Measurements from ENCODE around the gene EFHC1. TPM values are rescaled to one million over a fixed set of nuclear protein-coding genes. Genes with fewer than 3 reads are reported as not detected.

EFHC1 gene
- total RNA-seq, 1 experiment from 2014 or later, result 44.0 TPM

- no peak for DNase-seq
- Histone ChIP-seq H3K27me3 (ENCODE audit: low read length) (no peaks in the 10 kb centered on the region), H3K4me3 (ENCODE audit: low read length) (no peak overlapping the region), H3K4me1 (ENCODE audit: low read length) (peaks cover 4% of the 10 kb centered on the region), H3K36me3 (ENCODE audit: insufficient read depth, low read length) (no peaks in the 10 kb centered on the region), H3K79me2 (ENCODE audit: low read length) (no peaks in the 10 kb centered on the region), H3K27ac (ENCODE audit: low read length) (no peak overlapping the region), H3K4me2 (ENCODE audit: low read depth, low read length, poor library complexity, severe bottlenecking) (no peak overlapping the region), H3K9ac (ENCODE audit: low read length) (no peak overlapping the region), H2AFZ (ENCODE audit: low read length) (no peak overlapping the region), H4K20me1 (ENCODE audit: insufficient read depth, low read depth, low read length) (no peaks in the 10 kb centered on the region), H3K9me2 (replicated peaks; ENCODE audit: insufficient read depth, low read length) (no peaks in the 10 kb centered on the region), H3K9me3 (ENCODE audit: low read length) (no peaks in the 10 kb centered on the region)
These were observed 16.5 kb upstream of the EFHC1 start for GRCh38 chr6:52403627-52404026.

- H3K9me3 ChIP-seq (ENCODE audit: low read length), result no peaks in the 10 kb centered on the region
- no peaks in the 10 kb centered on the region for H3K27me3 ChIP-seq (ENCODE audit: low read length)
- H4K20me1 ChIP-seq (ENCODE audit: insufficient read depth, low read depth, low read length), result no peaks in the 10 kb centered on the region
- H2AFZ ChIP-seq (ENCODE audit: low read length), result no peak overlapping the region
- no peaks in the 10 kb centered on the region for H3K4me1 ChIP-seq (ENCODE audit: low read length)
- no peak overlapping the region for H3K4me3 ChIP-seq (ENCODE audit: low read length)
- H3K9me2 ChIP-seq (replicated peaks; ENCODE audit: insufficient read depth, low read length), result no peaks in the 10 kb centered on the region
- DNase-seq, result no peak
- no peaks in the 10 kb centered on the region for H3K79me2 ChIP-seq (ENCODE audit: low read length)
- no peak overlapping the region for H3K27ac ChIP-seq (ENCODE audit: low read length)
- no peak overlapping the region for H3K9ac ChIP-seq (ENCODE audit: low read length)
- H3K36me3 ChIP-seq (ENCODE audit: insufficient read depth, low read length), result no peaks in the 10 kb centered on the region
- H3K4me2 ChIP-seq (ENCODE audit: low read depth, low read length, poor library complexity, severe bottlenecking), result no peak overlapping the region
These were observed 14.9 kb upstream of the EFHC1 start for GRCh38 chr6:52405243-52405642.

- H2AFZ ChIP-seq (ENCODE audit: low read length), result no peak overlapping the region
- H3K4me1 ChIP-seq (ENCODE audit: low read length), result no peaks in the 10 kb centered on the region
- no peaks in the 10 kb centered on the region for H3K9me2 ChIP-seq (replicated peaks; ENCODE audit: insufficient read depth, low read length)
- no peaks in the 10 kb centered on the region for H3K9me3 ChIP-seq (ENCODE audit: low read length)
- H3K27ac ChIP-seq (ENCODE audit: low read length), result no peak overlapping the region
- DNase-seq, result peak; percentile 84
- H3K4me3 ChIP-seq (ENCODE audit: low read length), result no peak overlapping the region
- no peaks in the 10 kb centered on the region for H3K27me3 ChIP-seq (ENCODE audit: low read length)
- H3K79me2 ChIP-seq (ENCODE audit: low read length), result no peaks in the 10 kb centered on the region
- no peak overlapping the region for H3K4me2 ChIP-seq (ENCODE audit: low read depth, low read length, poor library complexity, severe bottlenecking)
- H3K9ac ChIP-seq (ENCODE audit: low read length), result no peak overlapping the region
- no peaks in the 10 kb centered on the region for H4K20me1 ChIP-seq (ENCODE audit: insufficient read depth, low read depth, low read length)
- no peaks in the 10 kb centered on the region for H3K36me3 ChIP-seq (ENCODE audit: insufficient read depth, low read length)
These were observed 12.7 kb upstream of the EFHC1 start for GRCh38 chr6:52407467-52407866.

GRCh38 chr6:52409499-52409898 lies 10.6 kb upstream of the EFHC1 start:
- no peaks in the 10 kb centered on the region for H3K79me2 ChIP-seq (ENCODE audit: low read length)
- no peaks in the 10 kb centered on the region for H3K4me1 ChIP-seq (ENCODE audit: low read length)
- H3K9ac ChIP-seq (ENCODE audit: low read length), result no peak overlapping the region
- no peaks in the 10 kb centered on the region for H3K9me2 ChIP-seq (replicated peaks; ENCODE audit: insufficient read depth, low read length)
- no peaks in the 10 kb centered on the region for H3K27me3 ChIP-seq (ENCODE audit: low read length)
- no peaks in the 10 kb centered on the region for H3K9me3 ChIP-seq (ENCODE audit: low read length)
- H2AFZ ChIP-seq (ENCODE audit: low read length), result no peak overlapping the region
- no peak overlapping the region for H3K4me3 ChIP-seq (ENCODE audit: low read length)
- no peak overlapping the region for H3K27ac ChIP-seq (ENCODE audit: low read length)
- H3K4me2 ChIP-seq (ENCODE audit: low read depth, low read length, poor library complexity, severe bottlenecking), result no peak overlapping the region
- no peaks in the 10 kb centered on the region for H4K20me1 ChIP-seq (ENCODE audit: insufficient read depth, low read depth, low read length)
- H3K36me3 ChIP-seq (ENCODE audit: insufficient read depth, low read length), result no peaks in the 10 kb centered on the region
- no peak for DNase-seq

GRCh38 chr6:52410979-52411378 lies 9.2 kb upstream of the EFHC1 start:
- no peaks in the 10 kb centered on the region for H3K79me2 ChIP-seq (ENCODE audit: low read length)
- no peaks in the 10 kb centered on the region for H3K9me2 ChIP-seq (replicated peaks; ENCODE audit: insufficient read depth, low read length)
- no peak overlapping the region for H3K27ac ChIP-seq (ENCODE audit: low read length)
- no peak overlapping the region for H3K4me2 ChIP-seq (ENCODE audit: low read depth, low read length, poor library complexity, severe bottlenecking)
- no peak overlapping the region for H3K4me3 ChIP-seq (ENCODE audit: low read length)
- DNase-seq, result no peak
- H4K20me1 ChIP-seq (ENCODE audit: insufficient read depth, low read depth, low read length), result no peaks in the 10 kb centered on the region
- no peak overlapping the region for H3K9ac ChIP-seq (ENCODE audit: low read length)
- H3K4me1 ChIP-seq (ENCODE audit: low read length), result peaks cover 6% of the 10 kb centered on the region
- no peaks in the 10 kb centered on the region for H3K9me3 ChIP-seq (ENCODE audit: low read length)
- H3K27me3 ChIP-seq (ENCODE audit: low read length), result no peaks in the 10 kb centered on the region
- no peaks in the 10 kb centered on the region for H3K36me3 ChIP-seq (ENCODE audit: insufficient read depth, low read length)
- H2AFZ ChIP-seq (ENCODE audit: low read length), result no peak overlapping the region

GRCh38 chr6:52411911-52412310 lies 8.2 kb upstream of the EFHC1 start:
- H3K9me3 ChIP-seq (ENCODE audit: low read length), result no peaks in the 10 kb centered on the region
- H4K20me1 ChIP-seq (ENCODE audit: insufficient read depth, low read depth, low read length), result no peaks in the 10 kb centered on the region
- H3K27me3 ChIP-seq (ENCODE audit: low read length), result no peaks in the 10 kb centered on the region
- H3K36me3 ChIP-seq (ENCODE audit: insufficient read depth, low read length), result no peaks in the 10 kb centered on the region
- no peak overlapping the region for H3K9ac ChIP-seq (ENCODE audit: low read length)
- DNase-seq, result no peak
- no peak overlapping the region for H3K27ac ChIP-seq (ENCODE audit: low read length)
- peaks cover 10% of the 10 kb centered on the region for H3K4me1 ChIP-seq (ENCODE audit: low read length)
- H2AFZ ChIP-seq (ENCODE audit: low read length), result no peak overlapping the region
- H3K4me2 ChIP-seq (ENCODE audit: low read depth, low read length, poor library complexity, severe bottlenecking), result no peak overlapping the region
- H3K79me2 ChIP-seq (ENCODE audit: low read length), result no peaks in the 10 kb centered on the region
- H3K9me2 ChIP-seq (replicated peaks; ENCODE audit: insufficient read depth, low read length), result no peaks in the 10 kb centered on the region
- H3K4me3 ChIP-seq (ENCODE audit: low read length), result no peak overlapping the region

- H3K9ac ChIP-seq (ENCODE audit: low read length), result peak overlapping the region; percentile 21; the same call in 1 of the 2 replicates
- H3K4me3 ChIP-seq (ENCODE audit: low read length), result no peak overlapping the region
- no peaks in the 10 kb centered on the region for H3K9me3 ChIP-seq (ENCODE audit: low read length)
- no peaks in the 10 kb centered on the region for H3K36me3 ChIP-seq (ENCODE audit: insufficient read depth, low read length)
- H3K9me2 ChIP-seq (replicated peaks; ENCODE audit: insufficient read depth, low read length), result no peaks in the 10 kb centered on the region
- no peak overlapping the region for H2AFZ ChIP-seq (ENCODE audit: low read length)
- H3K27ac ChIP-seq (ENCODE audit: low read length), result no peak overlapping the region
- peaks cover 17% of the 10 kb centered on the region for H3K4me1 ChIP-seq (ENCODE audit: low read length)
- no peak for DNase-seq
- H3K79me2 ChIP-seq (ENCODE audit: low read length), result no peaks in the 10 kb centered on the region
- no peaks in the 10 kb centered on the region for H4K20me1 ChIP-seq (ENCODE audit: insufficient read depth, low read depth, low read length)
- H3K27me3 ChIP-seq (ENCODE audit: low read length), result no peaks in the 10 kb centered on the region
- H3K4me2 ChIP-seq (ENCODE audit: low read depth, low read length, poor library complexity, severe bottlenecking), result no peak overlapping the region
These were observed 4.8 kb upstream of the EFHC1 start for GRCh38 chr6:52415333-52415732.

GRCh38 chr6:52415917-52416628 lies 4.1 kb upstream of the EFHC1 start:
- no peak for DNase-seq
- no peak overlapping the region for H3K27ac ChIP-seq (ENCODE audit: low read length)
- no peaks in the 10 kb centered on the region for H3K9me2 ChIP-seq (replicated peaks; ENCODE audit: insufficient read depth, low read length)
- no peak overlapping the region for H3K9ac ChIP-seq (ENCODE audit: low read length)
- peaks cover 22% of the 10 kb centered on the region for H3K4me1 ChIP-seq (ENCODE audit: low read length)
- no peak overlapping the region for H3K4me2 ChIP-seq (ENCODE audit: low read depth, low read length, poor library complexity, severe bottlenecking)
- H3K4me3 ChIP-seq (ENCODE audit: low read length), result no peak overlapping the region
- H4K20me1 ChIP-seq (ENCODE audit: insufficient read depth, low read depth, low read length), result no peaks in the 10 kb centered on the region
- no peaks in the 10 kb centered on the region for H3K27me3 ChIP-seq (ENCODE audit: low read length)
- H3K79me2 ChIP-seq (ENCODE audit: low read length), result no peaks in the 10 kb centered on the region
- no peaks in the 10 kb centered on the region for H3K36me3 ChIP-seq (ENCODE audit: insufficient read depth, low read length)
- no peaks in the 10 kb centered on the region for H3K9me3 ChIP-seq (ENCODE audit: low read length)
- no peak overlapping the region for H2AFZ ChIP-seq (ENCODE audit: low read length)
